ENCODE measurements around the gene TAL2.
A peak's percentile ranks its signal among the peaks of the same experiment; 100 is the strongest.

The TAL2 gene

DNA sequence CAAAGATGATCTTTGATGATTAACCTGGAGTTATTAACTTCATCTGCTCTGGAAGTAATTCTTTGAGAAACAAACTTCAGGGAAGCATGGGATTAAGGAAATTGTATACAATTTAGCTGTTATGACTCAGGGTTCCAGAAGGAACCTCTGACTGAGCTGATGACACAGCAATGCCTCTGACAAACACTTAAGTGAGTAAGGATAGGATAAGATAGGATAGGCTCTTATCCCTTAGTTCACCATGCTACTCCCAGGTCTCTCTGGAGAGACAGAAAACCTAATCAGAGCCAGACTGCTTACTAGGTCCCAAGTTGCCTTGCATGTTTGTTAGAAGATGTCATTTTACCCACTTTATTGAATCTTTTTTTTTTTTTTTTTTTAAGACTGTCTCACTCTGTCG, 19.5 kb downstream of the TAL2 start:
- Histone ChIP-seq H3K27me3 (no peaks in the 10 kb centered on the region), H4K20me1 (no peaks in the 10 kb centered on the region), H3K9me3 (replicated peaks in 1 of 11) (0 out of 22 replicates have a peak, but pooled peaks cover 0 to 4% (median 0%) of the 10 kb centered on the region in 11 experiments), H3K4me1 (no peaks in the 10 kb centered on the region), H3K9ac (no peak overlapping the region), H3K27ac (no peak overlapping the region), H3K4me2 (no peak overlapping the region), H3K4me3 (no peak overlapping the region), H3K36me3 (no peaks in the 10 kb centered on the region)
- TF ChIP-seq Cebpa-rat (IDR thresholded peaks at IDR 0.05): no peak

- no peaks in the 10 kb centered on the region for H4K20me1 ChIP-seq
- 0 out of 22 replicates have a peak, but pooled peaks cover 0 to 4% (median 0%) of the 10 kb centered on the region in 11 experiments for H3K9me3 ChIP-seq (replicated peaks in 1 of 11)
- TF ChIP-seq Cebpa-rat (IDR thresholded peaks at IDR 0.05): no peak
- H3K4me2 ChIP-seq: no peak overlapping the region
- H3K9ac ChIP-seq: no peak overlapping the region
- H3K27me3 ChIP-seq: no peaks in the 10 kb centered on the region
- H3K4me3 ChIP-seq: no peak overlapping the region
- no peaks in the 10 kb centered on the region for H3K36me3 ChIP-seq
- H3K27ac ChIP-seq: no peak overlapping the region
- H3K4me1 ChIP-seq: no peaks in the 10 kb centered on the region
Measured at GRCh38 chr9:105683688-105684275, 21.5 kb downstream of the TAL2 start.

DNA sequence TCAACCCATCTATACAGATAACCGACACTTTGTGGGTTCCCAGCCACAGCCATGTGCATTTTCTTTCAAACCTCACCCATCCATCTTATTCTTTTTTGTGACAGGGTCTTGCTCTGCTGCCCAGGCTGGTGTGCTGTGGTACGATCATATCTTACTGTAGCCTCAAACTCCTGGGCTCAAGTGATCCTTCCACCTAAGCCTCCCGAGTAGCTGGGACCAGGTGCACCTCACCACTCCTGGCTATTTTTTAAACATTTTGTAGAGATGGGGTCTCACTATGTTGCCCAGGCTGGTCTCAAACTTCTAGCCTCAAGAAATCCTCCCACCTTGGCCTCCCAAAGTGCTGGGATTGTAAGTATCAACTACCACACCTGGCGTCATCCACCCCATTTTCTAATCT, 24.7 kb downstream of the TAL2 start:
- Histone ChIP-seq H3K4me2 (no peak overlapping the region), H3K36me3 (no peaks in the 10 kb centered on the region), H3K9ac (no peak overlapping the region), H3K4me1 (no peaks in the 10 kb centered on the region), H3K4me3 (no peak overlapping the region), H3K27me3 (peaks cover 3 to 8% (median 8%) of the 10 kb centered on the region in 11 experiments), H4K20me1 (no peaks in the 10 kb centered on the region), H3K9me3 (replicated peaks in 1 of 11) (0 out of 22 replicates have a peak, but pooled peaks cover 0 to 4% (median 0%) of the 10 kb centered on the region in 11 experiments), H3K27ac (no peak overlapping the region)
- TF ChIP-seq Cebpa-rat (IDR thresholded peaks at IDR 0.05): no peak

DNA sequence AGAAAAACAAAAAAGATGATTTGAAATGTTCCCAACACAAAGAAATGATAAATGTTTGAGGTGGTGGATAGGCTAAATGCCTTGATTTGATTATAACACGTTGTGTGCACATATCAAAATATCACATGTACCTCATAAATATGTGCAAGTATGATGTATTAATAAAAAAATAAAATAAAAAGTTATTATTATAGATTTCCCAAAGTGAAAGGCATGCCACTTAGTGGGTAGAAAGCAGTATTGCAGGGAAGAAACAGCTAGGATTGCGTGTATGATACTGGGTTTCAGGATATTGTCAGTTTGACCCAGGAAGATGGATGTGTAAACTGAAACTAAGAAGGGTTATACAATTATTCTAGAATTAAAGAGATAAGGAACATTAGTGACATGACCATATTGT, 28.5 kb downstream of the TAL2 start:
- H3K4me2 ChIP-seq: no peak overlapping the region
- no peak overlapping the region for H3K4me3 ChIP-seq
- no peak overlapping the region for H3K27ac ChIP-seq
- H3K9ac ChIP-seq: no peak overlapping the region
- no peak for TF ChIP-seq Cebpa-rat (IDR thresholded peaks at IDR 0.05)
- H4K20me1 ChIP-seq: peaks cover 0 to 4% (median 0%) of the 10 kb centered on the region in 11 experiments; a peak in 1 of 22 replicates
- H3K27me3 ChIP-seq: peaks cover 18 to 41% (median 39%) of the 10 kb centered on the region in 11 experiments
- peaks cover 15 to 23% (median 19%) of the 10 kb centered on the region in 10 experiments for H3K4me1 ChIP-seq
- H3K36me3 ChIP-seq: no peaks in the 10 kb centered on the region
- H3K9me3 ChIP-seq (replicated peaks in 1 of 11): no peaks in the 10 kb centered on the region

- no peaks in the 10 kb centered on the region for H3K36me3 ChIP-seq
- peak overlapping the region; percentile 87 to 99 (median 93) for H3K4me2 ChIP-seq
- peaks cover 0 to 6% (median 0%) of the 10 kb centered on the region in 11 experiments; a peak in 3 of 22 replicates for H4K20me1 ChIP-seq
- no peaks in the 10 kb centered on the region for H3K9me3 ChIP-seq (replicated peaks in 1 of 11)
- H3K27ac ChIP-seq: peak overlapping the region in 1 of 11 experiments; percentile 59; a peak in 2 of 22 replicates
- TF ChIP-seq Cebpa-rat (IDR thresholded peaks at IDR 0.05): no peak
- H3K4me3 ChIP-seq: peak overlapping the region; percentile 61 to 77 (median 71)
- H3K27me3 ChIP-seq: peaks cover 20 to 45% (median 39%) of the 10 kb centered on the region in 11 experiments
- peak overlapping the region in 8 of 11 experiments; percentile 7 to 79 (median 74); a peak in 14 of 22 replicates for H3K9ac ChIP-seq
- H3K4me1 ChIP-seq: peaks cover 19 to 25% (median 21%) of the 10 kb centered on the region in 10 experiments
Measured at GRCh38 chr9:105693435-105694189, 31.4 kb downstream of the TAL2 start.

- H3K4me3 ChIP-seq: peak within 1 kb of the TSS; percentile 61 to 77 (median 71)
- no peak for TF ChIP-seq Cebpa-rat (IDR thresholded peaks at IDR 0.05)
- H4K20me1 ChIP-seq: peaks cover 0 to 6% (median 0%) of the 10 kb centered on the region in 11 experiments; a peak in 3 of 22 replicates
- no peaks in the 10 kb centered on the region for H3K9me3 ChIP-seq (replicated peaks in 1 of 11)
- no peaks in the 10 kb centered on the region for H3K36me3 ChIP-seq
- H3K27ac ChIP-seq: peak within 1 kb of the TSS in 7 of 11 experiments; percentile 32 to 59 (median 51); a peak in 9 of 22 replicates
- H3K9ac ChIP-seq: peak within 1 kb of the TSS; percentile 62 to 79 (median 75)
- H3K4me1 ChIP-seq: peaks cover 19 to 25% (median 21%) of the 10 kb centered on the region in 10 experiments
- H3K4me2 ChIP-seq: peak within 1 kb of the TSS; percentile 87 to 99 (median 93)
- peaks cover 20 to 45% (median 39%) of the 10 kb centered on the region in 11 experiments for H3K27me3 ChIP-seq
Measured at GRCh38 chr9:105694190-105694847, 32.1 kb downstream of the TAL2 start, which contains the start of gene TMEM38B. TSS of gene TMEM38B (plus strand) at chr9:105694541. CDS start at chr9:105694661, 120 bp downstream.

DNA sequence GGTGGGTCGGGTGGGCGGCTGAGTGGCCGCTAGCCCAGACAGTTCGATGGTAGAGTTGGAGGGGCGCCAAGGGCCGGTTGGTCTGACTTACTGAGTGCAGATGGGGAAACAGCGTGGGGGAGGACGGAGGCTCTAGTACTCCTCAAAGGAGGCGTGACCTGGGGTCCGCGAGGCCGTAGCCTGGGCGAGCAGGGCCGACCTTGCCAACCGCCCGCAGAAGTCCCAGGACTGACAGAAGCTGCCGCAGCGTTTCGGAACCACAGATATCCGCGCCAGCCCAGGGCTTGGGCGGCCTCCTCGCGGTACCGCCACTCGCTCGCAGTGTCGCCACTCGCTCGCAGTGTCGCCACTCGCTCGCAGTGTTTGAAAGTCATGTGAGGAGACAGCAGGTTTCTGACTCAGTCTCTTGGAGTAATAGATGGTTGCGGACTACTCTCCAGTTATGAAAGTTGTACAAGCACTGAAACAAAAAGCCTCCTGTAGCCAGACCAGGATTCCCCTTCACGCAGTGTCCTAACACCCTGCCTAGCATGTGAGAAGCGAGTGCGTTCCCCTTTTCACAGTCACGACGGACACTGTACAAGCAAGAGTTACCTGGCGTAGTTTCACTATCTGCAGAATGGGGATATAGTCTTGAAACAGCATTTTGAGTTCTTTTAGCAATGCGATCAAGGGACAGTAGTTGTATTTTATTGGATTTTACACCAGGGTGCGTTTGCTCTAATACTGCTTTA, 32.8 kb downstream of the TAL2 start:
- H3K9me3 ChIP-seq (replicated peaks in 1 of 11): no peaks in the 10 kb centered on the region
- no peak for TF ChIP-seq Cebpa-rat (IDR thresholded peaks at IDR 0.05)
- H3K4me1 ChIP-seq: peaks cover 19 to 25% (median 21%) of the 10 kb centered on the region in 10 experiments
- H3K27ac ChIP-seq: peak overlapping the region in 7 of 11 experiments; percentile 32 to 59 (median 51); a peak in 6 of 22 replicates
- H3K4me2 ChIP-seq: peak overlapping the region; percentile 87 to 99 (median 93)
- peak overlapping the region; percentile 61 to 77 (median 71) for H3K4me3 ChIP-seq
- H3K36me3 ChIP-seq: no peaks in the 10 kb centered on the region
- peaks cover 0 to 6% (median 0%) of the 10 kb centered on the region in 11 experiments; a peak in 3 of 22 replicates for H4K20me1 ChIP-seq
- H3K9ac ChIP-seq: peak overlapping the region; percentile 62 to 79 (median 75)
- H3K27me3 ChIP-seq: peaks cover 20 to 45% (median 39%) of the 10 kb centered on the region in 11 experiments

GRCh38 chr9:105696219-105696793, 34.0 kb downstream of the TAL2 start:
- H3K36me3 ChIP-seq: no peaks in the 10 kb centered on the region
- peaks cover 0 to 6% (median 0%) of the 10 kb centered on the region in 11 experiments; a peak in 3 of 22 replicates for H4K20me1 ChIP-seq
- H3K27ac ChIP-seq: no peak overlapping the region
- no peak overlapping the region for H3K9ac ChIP-seq
- H3K4me2 ChIP-seq: peak overlapping the region in 7 of 11 experiments; percentile 90 to 99 (median 95); a peak in 9 of 22 replicates
- no peaks in the 10 kb centered on the region for H3K9me3 ChIP-seq (replicated peaks in 1 of 11)
- no peak for TF ChIP-seq Cebpa-rat (IDR thresholded peaks at IDR 0.05)
- peaks cover 22 to 36% (median 31%) of the 10 kb centered on the region in 10 experiments for H3K4me1 ChIP-seq
- H3K4me3 ChIP-seq: no peak overlapping the region; a peak in 1 of 20 replicates
- peaks cover 20 to 43% (median 37%) of the 10 kb centered on the region in 11 experiments for H3K27me3 ChIP-seq
